SK-N-DZ (cell line): ENCODE data around the gene CNOT10.

Source experiments
- DNase-seq: peaks from one replicate; pipeline ENCODE4 v3.0.0-alpha.2; 2015; ENCODE audit warnings: low spot score

Gene CNOT10

GRCh38 chr3:32817558-32818228 is 132.7 kb downstream of the CNOT10 start, which contains the start of gene TRIM71:
Gene TRIM71 (plus strand): TSS chr3:32817997. CDS start chr3:32818081, 84 bp downstream.
- peak; percentile 35 for DNase-seq

- DNase-seq, result no peak
Observed at GRCh38 chr3:32818229-32818969, 133.4 kb downstream of the CNOT10 start.

GRCh38 chr3:32818970-32819511 is 134.1 kb downstream of the CNOT10 start:
- DNase-seq, result no peak

DNA sequence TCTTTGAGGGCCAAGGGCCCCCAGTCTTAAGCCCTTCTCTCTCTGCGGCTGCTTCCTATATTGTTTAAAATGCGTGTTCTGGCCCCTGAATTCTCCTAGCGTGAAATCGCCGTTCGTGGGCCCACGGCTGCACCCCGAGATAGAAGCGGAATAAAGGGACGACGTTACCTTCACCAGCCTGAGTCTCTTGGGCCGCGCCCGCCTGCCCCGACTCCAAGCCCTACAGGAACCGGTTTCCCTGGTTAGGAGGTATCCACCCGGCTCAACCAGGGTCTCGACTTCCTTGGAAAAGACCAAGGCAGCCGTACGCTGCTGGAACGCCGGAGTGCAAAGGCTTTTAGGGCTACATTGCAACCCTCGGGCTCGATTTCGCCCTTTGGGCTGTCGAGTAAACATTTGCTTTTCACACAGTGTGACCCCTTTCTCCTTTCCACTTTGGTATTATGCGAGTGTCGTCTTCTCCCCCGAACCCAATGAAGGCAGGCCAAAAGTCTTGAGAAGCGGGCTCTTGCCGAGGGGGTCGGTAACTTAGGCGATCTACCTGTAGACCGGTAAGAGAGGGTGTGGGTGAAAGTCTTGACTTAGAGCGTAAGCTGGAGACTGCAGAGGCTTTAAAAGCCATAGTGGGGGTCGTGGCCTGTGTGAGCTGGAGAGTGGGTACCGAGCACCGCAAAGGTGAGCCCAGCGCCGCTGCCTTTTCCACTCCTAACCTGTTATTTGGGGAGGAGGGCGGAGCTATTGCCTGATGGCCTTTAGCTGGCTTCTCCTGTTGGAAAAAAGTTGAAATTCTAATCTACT is 134.8 kb downstream of the CNOT10 start:
- DNase-seq, result no peak

DNA sequence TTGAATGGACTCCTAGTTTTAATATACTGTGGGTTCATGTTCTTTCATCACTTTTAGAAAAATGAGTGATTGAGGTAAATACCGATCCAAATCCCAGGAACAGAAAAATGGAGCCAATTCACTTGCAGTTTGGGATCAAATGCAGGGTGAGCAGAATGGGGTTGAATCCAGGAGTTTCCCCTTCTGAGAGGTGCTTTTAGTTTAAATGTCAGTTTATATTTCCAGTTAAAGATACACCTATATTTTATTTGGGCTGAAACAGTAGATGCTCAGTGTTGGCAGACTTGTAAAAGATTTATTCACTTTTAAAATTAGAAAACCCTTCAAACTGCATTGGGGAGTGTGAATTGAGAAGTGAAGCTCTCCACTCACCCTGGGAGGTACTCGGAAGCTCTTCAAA is 135.4 kb downstream of the CNOT10 start:
- DNase-seq, result no peak

DNA sequence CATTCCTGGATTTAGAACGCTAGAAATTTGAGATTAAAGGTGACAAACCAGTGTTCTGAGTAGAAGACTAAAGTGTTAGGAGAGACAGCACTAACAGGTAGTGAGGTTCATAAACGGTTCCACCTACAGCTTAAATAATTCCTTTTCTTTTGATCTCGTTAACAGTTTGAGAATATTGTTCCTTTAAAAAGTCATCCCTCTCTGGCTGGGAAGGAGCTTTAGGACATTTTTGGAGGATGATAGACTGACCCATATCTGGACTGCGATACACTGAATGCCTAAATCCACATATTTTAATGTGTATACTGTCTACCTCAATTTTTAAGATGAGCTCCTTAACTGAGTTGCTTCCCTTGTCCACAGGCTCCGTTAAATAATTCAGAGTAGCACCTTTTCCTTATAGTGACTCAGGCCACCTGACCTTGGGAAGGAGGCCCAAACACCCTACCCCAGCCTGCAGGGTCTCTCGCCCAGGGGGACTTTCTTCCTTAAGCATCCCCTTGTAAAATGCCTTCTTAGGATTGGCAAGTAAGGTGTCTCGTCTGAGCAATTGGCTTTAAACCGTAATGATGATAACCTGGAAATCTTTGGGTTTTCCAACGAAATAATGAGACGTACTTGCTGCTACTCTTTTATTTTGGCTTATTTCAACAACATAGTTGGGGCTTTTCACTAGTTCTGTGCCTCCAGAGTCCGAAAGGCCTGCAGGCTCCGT is 136.1 kb downstream of the CNOT10 start:
- no peak for DNase-seq

GRCh38 chr3:32821686-32822296 is 136.8 kb downstream of the CNOT10 start:
- no peak for DNase-seq

DNA sequence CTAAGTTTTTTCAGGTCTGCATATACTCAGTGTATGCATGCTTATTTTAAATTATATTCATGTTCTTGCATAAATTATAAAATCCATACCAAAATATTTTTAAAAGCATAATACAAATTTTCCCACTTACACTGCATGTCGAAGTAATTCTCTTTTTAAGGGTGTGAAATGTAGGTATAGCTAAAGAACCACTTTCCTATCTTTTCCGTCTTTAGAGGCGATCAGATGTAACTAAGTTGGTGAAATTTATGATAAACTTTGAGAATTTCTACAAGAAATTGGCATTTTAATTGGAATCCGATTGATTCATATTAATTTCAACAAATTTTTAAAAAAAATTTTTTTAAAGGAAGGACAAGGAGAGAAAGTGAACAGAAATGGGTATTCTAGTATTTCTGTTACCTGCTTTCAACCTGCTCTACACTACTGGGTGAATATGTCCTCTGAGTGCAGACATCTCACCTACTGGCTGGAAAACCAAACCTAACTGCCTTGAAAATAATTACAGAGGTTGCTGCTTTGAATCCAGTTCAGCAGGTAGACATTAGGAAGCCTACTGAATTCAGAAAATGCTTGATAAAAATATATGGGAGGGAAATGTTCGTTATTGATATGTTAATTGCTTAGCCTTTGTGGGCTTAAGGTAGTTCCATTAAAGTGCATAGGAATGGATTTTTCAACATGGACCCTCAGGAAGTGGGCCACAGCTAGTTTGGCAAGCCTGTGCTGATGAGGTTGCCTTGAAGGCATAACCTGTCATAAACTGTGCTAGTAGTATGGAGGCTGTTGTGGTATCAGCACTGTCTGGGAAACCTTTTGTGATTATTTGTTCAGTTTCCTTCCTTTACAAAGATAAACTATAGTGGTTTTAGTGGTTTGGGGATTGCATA is 137.9 kb downstream of the CNOT10 start:
- DNase-seq, result no peak
